Activated CD4-positive, alpha-beta T cell treated with anti-CD3 and anti-CD28 coated beads for 24 hours (primary cell): ENCODE results near the gene OTUD3.
"Not testable (repeated sequence)": the region's sequence is repeated elsewhere in the genome, so short reads cannot be mapped to it uniquely, and the experiment has no call there.

ENCODE experiments used
- DNase-seq, 2 donors: peaks; one replicate each; pipeline ENCODE4 v3.0.0-alpha.2; 2020; ENCODE audit warnings: low read depth in 2 of 2

OTUD3 gene, protein sequence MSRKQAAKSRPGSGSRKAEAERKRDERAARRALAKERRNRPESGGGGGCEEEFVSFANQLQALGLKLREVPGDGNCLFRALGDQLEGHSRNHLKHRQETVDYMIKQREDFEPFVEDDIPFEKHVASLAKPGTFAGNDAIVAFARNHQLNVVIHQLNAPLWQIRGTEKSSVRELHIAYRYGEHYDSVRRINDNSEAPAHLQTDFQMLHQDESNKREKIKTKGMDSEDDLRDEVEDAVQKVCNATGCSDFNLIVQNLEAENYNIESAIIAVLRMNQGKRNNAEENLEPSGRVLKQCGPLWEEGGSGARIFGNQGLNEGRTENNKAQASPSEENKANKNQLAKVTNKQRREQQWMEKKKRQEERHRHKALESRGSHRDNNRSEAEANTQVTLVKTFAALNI

DNA sequence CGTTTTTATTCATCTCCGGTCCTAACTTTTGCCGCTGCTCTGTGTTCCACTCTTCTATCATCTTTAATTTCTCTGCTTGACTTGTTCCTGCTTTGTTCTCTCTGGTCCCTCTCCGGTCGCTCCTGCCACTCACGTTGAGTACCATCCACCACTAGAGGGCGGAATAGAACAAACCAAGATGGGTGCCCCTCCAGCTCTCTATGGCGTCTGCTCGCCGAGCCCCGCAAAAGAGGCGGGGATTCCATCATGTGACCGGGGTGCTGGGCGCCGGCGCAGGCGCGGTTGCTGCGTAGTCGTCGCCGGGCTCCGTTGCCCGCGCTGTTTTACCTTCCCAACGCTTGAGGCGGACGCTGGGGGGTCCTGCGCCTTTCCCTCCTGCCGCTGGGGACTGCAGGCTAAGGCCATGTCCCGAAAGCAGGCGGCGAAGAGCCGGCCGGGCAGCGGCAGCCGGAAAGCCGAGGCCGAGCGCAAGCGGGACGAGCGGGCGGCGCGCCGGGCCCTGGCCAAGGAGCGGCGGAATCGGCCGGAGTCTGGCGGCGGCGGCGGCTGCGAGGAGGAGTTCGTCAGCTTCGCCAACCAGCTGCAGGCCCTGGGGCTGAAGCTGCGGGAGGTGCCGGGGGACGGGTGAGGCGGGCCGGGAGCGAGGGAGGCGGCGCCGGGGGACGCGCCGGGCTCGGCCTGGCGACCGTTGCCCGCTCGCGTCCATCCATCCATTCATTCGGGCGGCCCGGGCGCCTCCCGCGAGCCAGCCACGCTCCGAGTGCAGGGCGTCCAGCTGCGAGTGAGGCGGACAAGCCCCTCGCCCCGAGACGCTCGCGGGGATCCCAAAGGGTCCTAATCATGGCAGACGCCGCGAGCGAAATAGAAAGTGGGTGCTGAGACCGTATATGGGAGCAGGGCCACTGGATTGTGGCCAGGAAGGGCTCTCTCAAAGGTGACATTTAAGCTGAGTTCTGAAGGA is at the start of gene OTUD3:
Gene OTUD3, plus strand, starts transcription at position 285 of the 961 bp plus-strand sequence. Its CDS starts 119 bp downstream, at position 404.
- DNase-seq: peak; percentile 90 to 93

- no peak for DNase-seq
These were observed 46.6 kb upstream of the OTUD3 start for GRCh38 chr1:19835578-19835977.

- no peak for DNase-seq
These were observed 44.3 kb upstream of the OTUD3 start for GRCh38 chr1:19837866-19838265.

DNA sequence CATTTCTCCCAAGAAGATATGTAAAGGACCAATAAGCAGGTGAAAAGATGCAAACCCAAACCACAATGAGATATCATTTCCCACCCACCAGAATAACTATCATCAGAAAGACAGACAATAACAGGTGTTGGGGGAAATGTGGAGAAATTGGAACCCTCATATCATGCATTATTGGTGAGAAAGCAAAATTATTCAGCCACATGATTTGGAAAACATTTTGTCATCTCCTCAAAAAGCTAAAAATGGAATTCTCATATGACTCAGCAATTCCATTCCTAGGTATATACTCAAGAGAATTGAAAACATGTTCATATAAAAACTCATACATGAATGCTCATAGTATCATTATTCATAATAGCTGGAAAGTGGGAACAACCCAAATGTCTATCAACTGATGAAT is 42.0 kb upstream of the OTUD3 start:
- DNase-seq: no peak

DNA sequence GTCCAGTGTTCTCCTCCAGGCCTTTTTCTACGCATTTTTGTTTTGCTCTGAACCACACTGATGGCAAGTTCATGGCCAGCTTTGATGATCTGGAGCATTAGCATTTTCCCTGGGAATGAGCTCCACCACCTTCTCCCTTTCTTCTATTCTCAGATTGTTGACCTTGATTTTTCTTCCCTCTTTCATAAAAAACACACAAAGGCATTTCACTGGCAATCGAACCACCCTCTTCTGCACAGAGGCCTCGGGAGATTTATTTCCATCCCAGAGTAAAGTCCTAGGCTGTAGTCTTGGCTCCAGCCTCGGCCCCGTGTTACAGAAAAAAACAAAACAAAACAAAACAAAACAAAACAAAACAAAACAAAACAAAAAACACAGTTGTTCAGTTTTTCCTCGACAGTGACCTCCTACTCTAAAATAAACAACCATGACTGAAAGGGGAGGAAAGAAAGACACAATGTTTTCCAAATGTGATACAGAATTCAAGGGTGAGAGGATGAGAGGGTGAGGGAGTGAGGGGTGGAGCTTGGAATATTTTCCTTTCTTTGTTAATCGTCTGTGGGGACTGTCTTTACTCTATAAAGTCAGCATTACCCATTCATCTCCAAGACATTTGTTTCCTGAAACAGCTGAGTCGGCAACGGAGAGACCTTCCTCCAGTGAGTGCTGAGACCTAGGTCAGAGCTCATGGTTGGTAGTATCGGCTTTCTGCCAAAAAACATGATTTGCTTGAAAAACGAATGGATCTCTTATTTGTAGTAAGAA is 37.3 kb upstream of the OTUD3 start:
- DNase-seq: no peak

- no peak for DNase-seq
These were observed 36.6 kb upstream of the OTUD3 start for GRCh38 chr1:19845555-19845954.

DNA sequence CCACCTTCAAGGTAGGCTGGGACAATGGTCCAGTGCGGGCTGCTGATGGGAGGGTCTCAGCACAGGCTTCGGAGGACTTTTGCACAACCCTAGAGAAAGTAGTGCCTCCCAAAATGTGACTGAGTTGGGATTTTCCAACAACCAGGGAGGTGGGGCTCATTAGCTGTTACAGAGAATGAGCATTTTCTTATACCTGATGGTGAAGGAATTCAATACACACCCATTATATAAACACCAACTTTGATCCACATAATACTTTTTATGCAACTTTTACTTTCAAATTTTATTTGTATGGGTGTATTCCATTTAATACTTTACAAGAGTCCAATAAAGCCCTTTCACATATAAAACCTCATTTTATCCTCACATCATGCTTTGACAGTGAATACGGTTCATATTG is 35.9 kb upstream of the OTUD3 start:
- DNase-seq: no peak

DNA sequence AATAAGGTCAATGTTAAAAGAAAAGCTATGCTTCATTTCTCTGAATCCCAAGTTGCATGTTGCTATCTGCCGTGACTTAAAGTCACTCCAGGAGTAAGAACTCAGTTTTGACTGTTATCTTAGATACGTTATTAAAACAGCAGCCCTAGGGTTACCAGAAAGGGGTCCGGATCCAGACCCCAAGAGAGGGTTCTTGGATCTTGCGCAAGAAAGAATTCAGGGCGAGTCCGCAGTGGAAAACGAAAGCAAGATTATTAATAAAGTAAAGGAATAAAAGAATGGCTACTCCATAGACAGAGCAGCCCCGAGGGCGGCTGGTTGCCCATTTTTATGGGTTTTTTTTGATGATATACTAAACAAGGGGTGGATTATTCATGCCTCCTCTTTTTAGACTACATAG is 34.9 kb upstream of the OTUD3 start:
- not testable (repeated sequence) for DNase-seq

DNA sequence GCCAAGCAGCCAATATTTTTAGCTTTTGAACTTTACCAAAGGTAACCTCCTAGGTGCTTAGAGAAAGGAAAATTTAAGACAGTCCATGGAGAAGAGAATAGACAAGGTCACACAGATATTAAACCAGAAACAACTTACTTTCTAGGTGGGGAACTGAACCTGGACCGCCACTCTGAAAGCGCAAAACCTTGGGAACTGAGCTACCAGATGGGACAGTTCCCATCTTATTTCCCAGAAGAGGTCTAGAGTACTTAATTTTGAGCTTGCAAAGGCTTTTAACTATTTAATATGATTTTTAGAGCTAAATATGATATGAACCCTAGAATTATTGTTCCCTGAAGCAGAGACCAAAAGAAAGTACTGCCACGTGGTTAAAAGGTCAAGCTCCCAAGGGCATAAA is 32.9 kb upstream of the OTUD3 start:
- not testable (repeated sequence) for DNase-seq

- DNase-seq: no peak
These were observed 32.0 kb upstream of the OTUD3 start for GRCh38 chr1:19850214-19850613.

DNA sequence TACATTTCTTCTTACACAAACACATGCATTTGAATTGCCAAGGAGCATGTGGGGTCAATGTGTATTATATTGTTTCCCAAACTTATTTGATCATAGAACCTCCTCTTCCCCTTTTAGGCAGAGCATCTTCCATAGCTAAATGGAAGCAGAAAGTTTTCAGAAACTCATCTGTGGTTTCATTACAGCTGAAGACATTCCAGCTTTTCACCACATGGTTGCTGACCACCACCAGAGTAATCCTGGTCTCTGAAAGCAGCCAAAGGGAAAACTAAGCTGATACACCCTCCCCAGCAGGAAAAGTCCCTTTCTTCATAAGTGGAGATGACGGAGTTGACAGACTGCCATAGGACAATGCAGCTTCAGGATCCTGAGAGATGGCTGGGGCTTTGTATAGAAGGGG is 30.2 kb upstream of the OTUD3 start:
- DNase-seq: no peak

DNA sequence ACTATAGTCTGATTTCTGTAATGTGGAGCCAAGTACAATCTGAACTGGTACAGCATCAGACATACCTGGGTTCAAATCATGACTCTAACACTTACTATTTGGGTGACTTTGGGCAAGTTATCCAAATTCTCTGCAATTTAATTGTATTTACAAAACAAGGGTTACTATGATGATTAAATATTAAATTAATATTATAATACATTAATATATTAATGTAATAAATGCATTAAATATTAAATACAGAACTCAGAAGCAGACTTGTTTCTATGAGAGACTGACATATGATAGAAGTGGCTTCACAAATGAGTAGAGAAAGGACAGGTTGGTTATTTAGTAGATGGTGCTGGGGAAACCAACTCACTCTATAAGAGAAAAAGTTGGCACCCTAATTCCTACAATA is 27.3 kb upstream of the OTUD3 start:
- DNase-seq: no peak

- DNase-seq: no peak
These were observed 23.3 kb upstream of the OTUD3 start for GRCh38 chr1:19858893-19859292.

DNA sequence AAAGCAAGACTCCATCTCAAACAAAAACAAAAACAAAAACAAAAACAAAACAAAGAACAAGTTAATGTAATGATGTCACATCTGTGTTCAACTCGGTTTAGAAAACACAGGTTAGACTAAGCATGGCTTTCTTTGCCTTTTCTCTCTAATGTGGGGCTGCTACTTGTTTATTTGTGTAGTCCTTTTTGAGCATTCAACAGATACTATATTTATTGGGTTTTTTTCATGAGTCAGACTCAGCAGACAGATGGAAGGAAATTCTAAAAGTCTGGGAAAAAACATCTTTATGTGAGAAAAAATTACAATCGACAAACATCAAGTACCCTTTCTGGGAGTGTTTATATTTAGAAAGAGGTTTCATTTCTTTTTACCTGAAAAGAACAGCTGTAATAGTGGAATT is 22.3 kb upstream of the OTUD3 start:
- no peak for DNase-seq

- no peak for DNase-seq
These were observed 21.8 kb upstream of the OTUD3 start for GRCh38 chr1:19860418-19860817.

- no peak for DNase-seq
These were observed 21.2 kb upstream of the OTUD3 start for GRCh38 chr1:19861034-19861433.

GRCh38 chr1:19861842-19862530 is 20.2 kb upstream of the OTUD3 start:
- no peak for DNase-seq

DNA sequence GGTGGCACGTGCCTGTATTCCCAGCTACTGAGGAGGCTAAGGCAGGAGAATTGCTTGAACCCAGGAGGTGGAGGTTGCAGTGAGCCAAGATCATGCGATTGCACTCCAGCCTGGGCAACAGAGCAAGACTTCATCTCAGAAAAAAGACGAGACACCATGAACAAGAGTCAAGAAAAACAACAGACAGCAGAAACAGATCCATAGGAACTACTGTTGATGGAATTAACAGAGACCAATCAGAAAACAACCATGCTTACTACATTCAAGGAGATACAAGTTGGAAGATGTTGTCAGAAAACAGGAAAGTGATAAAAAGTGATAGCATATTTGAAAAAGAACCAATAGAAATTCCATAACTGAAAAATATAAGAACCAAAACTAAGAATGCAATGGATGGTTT is 19.3 kb upstream of the OTUD3 start:
- no peak for DNase-seq

DNA sequence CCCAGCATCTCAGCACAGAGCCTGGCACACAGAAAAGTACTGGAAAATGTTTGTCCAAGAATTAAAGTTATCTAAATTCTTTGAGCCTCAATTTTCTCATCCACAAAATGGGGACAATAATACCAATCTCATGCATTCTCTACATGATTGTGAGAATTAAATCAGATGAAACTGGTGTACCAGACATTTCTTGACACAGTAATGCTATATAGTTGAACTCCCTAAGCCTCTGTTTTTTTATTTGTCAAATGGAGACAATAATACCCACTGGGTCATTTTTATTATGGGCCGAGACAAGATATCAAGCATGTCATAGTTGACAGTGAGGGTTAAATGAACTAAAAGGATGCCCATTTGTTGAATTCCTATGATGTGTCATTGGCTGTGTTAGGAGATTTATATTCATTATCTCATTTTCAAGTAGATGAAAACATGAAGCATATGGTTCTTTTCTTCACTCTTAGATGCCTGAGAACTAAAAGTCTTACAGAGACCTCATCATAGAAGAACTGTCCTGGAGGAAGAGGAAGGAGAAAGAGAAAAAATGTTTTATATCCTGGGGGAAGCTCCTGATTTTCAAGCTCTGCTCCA is 17.5 kb upstream of the OTUD3 start:
- no peak for DNase-seq

- DNase-seq: no peak
These were observed 16.2 kb upstream of the OTUD3 start for GRCh38 chr1:19866029-19866428.

GRCh38 chr1:19866758-19867157 is 15.4 kb upstream of the OTUD3 start:
- DNase-seq: no peak
